NCI-H1092 treated with DMSO at 0.1 percent for 48 hours (cell line): ENCODE measurements around the gene NDUFAB1.
"Not testable (repeated sequence)": the region's sequence is repeated elsewhere in the genome, so short reads cannot be mapped to it uniquely, and the experiment has no call there.

ENCODE experiments used
- DNase-seq: peaks from one replicate; lab custom pipeline; 2025; lab: John Stamatoyannopoulos, UW

NDUFAB1 gene

DNA sequence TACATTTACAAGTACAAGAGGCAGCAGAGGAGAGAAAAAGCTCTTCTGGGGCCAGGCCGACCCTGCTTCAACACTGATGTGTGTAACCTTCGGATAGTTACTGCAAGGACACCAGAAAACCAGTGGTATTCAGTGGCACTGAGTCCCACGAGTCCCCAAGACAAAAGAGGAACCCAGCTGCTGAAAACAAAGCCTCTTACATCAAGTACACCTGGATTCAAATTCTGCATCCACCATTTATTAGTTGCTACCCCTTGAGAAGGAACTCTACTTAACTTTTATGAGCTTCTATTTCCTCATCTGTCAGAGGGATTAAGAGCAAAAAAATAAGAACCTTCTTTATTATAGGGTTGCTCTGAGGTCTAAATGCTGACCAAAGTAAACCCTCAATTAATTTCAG, 41.6 kb downstream of the NDUFAB1 start:
- no peak for DNase-seq

DNA sequence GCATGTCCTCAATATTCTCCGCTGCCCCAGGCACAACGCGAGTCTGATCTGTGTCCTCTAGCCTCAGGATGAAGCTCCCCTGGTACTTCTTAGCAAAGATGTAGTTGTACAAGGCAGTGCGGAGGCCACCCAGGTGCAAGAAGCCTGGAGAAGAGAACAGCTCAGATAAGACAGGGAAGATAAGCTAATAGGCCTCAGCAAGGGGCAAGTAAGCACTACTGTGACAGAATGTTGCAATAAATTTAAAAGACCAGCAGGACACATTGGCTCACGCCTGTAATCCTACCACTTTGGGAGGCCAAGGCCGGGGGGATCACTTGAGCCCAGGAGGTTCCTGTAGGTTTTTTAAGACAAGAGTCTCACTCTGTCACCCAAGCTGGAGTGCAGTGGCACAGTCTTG, 44.0 kb downstream of the NDUFAB1 start:
- no peak for DNase-seq

DNA sequence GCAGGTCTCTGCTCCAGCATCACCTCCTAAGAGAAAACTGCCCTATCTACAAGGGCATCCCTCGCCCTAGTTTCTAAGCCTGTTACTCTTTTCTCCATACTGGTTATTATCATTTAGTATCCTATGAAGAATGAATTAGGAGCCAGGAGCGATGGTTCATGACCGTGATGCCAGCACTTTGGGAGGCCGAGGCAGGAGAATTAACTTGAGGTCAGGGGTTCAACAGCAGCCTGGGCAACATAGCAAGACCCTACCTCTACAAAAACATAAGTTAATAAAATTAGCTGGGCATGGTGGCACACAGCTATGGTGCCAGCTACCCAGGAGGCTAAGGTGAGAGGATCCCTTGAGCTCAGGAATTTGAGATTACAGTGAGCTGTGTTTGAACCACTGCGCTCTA, 46.2 kb downstream of the NDUFAB1 start:
- no peak for DNase-seq

DNA sequence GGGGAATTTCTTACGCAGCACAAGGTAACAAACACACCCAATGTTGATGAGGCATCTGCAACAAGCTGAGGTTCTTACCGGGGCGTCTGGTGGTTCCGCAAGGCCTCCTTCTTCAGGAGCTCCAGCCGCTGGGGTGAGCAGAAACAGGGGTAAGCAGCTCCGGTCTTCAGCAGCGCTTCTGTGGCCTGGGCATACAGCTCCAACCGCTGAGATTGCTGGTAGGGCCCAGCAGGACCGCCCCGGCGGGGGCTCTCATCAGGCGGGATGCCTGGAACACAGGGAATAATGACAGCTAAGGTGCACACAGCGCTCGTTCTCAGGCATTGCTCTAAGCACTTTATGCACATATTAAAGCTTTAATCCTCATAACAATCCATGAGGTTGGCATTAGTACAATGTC, 51.7 kb downstream of the NDUFAB1 start:
- no peak for DNase-seq

DNA sequence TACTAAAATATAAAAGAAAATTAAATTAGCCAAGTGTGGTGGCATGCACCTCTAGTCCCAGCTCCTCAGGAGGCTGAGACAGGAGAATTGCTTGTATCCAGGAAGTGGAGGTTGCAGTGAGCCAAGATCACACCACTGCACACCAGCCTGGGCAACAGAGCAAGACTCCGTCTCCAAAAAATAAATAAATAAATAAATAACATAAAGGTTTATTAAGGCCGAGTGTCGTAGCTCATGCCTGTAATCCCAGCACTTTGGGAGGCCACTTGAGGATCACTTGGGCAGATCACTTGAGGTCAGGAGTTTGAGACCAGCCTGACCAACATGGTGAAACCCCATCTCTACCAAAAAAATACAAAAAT, 55.3 kb downstream of the NDUFAB1 start:
- DNase-seq, result not testable (repeated sequence)

DNA sequence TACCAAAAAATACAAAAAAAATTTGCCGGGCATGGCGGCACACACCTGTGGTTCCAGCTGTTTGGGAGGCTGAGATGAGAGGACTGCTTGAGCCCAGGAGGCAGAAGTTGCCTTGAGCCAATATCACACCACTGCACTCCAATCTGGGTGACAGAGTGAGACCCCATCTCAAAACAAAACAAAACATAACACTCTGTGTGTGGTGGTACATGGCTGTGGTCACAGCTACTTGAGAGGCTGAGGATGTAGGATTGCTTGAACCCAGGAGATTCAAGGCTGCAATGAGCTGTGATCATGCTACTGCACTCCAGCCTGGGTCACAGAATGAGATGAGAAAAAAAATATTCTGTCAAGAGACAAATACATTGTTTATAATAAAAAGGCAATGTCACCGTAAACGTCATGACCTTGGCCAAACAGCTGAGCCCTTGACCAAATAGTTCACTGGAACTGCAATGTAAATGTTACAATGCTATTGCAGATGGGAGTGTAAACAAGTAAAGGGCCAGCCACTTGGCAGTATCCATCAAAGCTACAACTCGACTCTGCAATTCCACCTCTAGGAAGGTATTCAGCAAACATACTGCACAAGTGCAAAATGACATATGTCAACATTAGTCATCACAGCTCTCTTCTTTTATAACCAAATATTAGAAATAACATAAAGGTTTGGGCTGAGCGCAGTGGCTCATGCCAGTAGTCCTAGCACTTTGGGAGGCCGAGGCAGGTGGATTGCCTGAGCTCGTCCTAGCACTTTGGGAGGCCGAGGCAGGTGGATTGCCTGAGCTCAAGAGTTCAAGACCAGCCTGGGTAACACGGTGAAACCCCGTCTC, 55.9 kb downstream of the NDUFAB1 start:
- DNase-seq, result peak; percentile 13

DNA sequence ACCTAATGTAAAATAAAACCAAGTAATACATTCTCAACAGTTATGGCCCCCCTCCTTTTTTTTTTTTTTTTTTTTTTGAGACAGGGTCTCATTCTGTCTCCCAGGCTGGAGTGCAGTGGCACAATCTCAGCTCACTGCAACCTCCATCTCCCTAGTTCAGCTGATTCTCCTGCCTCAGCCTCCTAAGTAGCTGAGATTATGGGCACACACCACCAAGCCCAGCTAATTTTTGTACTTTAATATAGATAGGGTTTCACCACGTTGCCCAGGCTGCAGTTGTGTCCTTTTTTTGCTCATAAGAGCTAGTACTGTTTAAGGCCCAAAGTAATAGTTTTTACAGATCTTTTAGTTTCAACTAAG, 57.2 kb downstream of the NDUFAB1 start:
- DNase-seq, result no peak

DNA sequence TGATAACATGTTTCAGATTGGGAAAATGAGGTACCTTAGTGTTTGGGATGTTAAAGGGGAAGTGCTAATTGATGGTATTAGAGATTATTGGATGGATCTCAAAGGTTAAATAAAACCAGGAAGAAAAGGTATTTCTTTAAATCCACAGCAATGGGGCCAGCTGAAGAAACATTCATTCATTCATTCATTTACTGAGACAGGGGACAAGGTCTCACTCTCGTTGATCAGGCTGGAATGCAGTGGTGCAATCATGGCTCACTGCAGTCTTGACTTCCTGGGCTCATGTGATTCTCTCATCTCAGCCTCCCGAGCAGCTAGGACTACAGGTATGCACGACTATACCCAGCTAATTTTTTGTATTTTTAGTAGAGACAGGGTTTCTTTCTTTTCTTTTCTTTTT, 58.7 kb downstream of the NDUFAB1 start:
- no peak for DNase-seq

DNA sequence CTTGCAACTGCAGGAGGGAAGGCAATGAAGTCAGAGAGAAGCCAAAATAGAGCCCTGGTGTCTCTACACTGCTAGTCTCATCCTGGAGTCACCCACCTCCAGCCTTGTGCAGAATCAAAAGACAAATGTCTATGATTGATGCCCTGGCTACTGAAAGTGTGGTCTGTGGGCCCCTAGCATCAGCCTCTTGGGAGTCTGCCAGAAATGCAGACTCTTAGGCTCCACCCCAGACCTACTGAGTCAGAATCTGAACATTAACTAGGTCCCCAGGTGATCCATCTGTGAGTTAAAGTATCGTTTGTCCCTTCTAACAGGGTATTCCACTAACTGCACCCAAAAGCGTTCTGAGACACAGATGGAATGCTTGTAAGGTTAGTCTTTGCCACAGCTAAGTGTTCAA, 60.2 kb downstream of the NDUFAB1 start:
- DNase-seq, result no peak

DNA sequence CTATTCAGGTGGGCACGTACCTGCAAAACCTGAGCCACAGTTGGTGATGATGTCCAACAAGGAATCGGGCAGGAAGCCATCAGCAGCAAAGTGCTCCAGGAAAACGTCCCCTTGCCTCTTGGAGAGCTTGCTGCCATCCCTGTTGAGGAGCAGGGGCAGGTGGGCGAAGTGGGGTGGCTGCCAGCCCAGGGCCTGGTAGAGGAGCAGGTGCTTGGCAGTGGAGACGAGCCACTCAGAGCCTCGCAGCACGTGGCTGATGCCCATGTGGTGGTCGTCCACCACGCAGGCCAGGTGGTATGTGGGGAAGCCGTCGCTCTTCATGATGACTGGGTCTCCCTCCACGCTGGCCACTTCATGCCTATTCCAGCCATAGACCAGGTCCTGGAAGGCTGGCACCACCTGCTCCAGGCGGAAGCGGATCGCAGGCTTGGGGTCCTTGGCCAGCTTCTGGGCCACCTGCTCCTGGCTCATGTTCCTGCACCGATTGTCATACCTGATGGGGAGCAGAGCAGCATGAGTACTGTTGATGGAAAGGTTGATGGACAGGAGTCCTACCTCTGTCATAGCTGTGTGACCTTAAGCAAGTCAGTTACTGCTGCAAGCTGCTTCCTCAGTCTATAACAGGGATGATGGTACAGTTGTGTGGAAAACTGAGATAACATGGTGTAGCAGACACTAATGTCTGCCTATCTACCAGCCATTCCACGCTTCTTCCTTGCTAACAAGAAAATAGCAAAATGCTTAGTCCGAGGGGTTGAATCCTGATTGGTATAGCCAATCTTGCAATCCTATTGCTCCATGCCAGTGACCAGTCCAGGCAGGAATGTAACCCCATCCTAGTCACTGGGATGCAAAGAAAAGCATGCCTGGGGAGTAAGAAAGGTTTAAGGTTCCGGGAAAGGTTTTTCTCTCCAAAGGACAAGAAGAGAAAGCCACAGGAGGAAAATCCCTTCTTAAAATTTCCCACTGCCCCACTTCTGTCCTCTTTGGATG, 61.0 kb downstream of the NDUFAB1 start:
- no peak for DNase-seq

DNA sequence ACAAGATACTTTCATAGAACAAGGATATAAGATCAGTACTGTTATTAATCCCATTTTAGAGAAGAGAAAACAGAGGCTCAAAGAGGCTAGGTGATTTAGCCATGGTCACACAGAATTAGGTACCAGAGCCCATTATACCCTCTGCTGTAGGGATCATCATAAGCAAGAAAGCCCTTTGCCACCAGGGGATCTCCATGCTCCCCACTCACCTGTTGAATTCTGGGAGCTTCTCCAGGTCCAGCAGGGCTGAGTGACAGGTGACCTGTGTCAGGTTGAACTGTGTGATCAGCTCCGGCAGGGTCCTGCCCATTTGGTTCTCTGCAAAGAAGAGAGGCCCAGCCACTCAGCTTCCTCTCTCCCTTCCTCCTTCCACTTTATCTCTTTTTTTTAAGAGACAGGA, 63.7 kb downstream of the NDUFAB1 start:
- no peak for DNase-seq
